Activated T-helper 2 cell treated with anti-CD3 and anti-CD28 coated beads, Interferon-gamma antibody, Interleukin-2, Interleukin-4, amounts not matched to agents 10 μg/mL and 5 μg/mL and 100 μg/mL, durations not matched to agents 14 hours and 24 hours and 36 hours (primary cell): ENCODE data around the gene KLHL30. TPM values are rescaled to one million over a fixed set of nuclear protein-coding genes. Genes with fewer than 3 reads are reported as not detected.

Experiments used
- DNase-seq: peaks from one replicate; pipeline ENCODE4 v3.0.0; 2021; ENCODE audit warnings: low spot score
- H3K27ac Mint-ChIP-seq: one replicate; pipeline ENCODE4 v1.8.0; 2021; ENCODE audit warnings: mixed read lengths
- H3K27me3 Mint-ChIP-seq: one replicate; pipeline ENCODE4 v1.8.0; 2021; ENCODE audit warnings: low read depth, mixed read lengths
- H3K36me3 Mint-ChIP-seq: one replicate; pipeline ENCODE4 v1.8.0; 2021; ENCODE audit warnings: low read depth, mixed read lengths
- H3K4me1 Mint-ChIP-seq: one replicate; pipeline ENCODE4 v1.8.0; 2021; ENCODE audit warnings: low read depth, mixed read lengths
- H3K4me3 Mint-ChIP-seq: one replicate; pipeline ENCODE4 v1.8.0; 2021; ENCODE audit warnings: low read depth, mild to moderate bottlenecking, moderate library complexity, mixed read lengths
- H3K9me3 Mint-ChIP-seq: one replicate; pipeline ENCODE4 v1.8.0; 2021; ENCODE audit warnings: mixed read lengths
- intact Hi-C: fragments of 100-400 bp; cut with micrococcal nuclease; formaldehyde crosslinking; loops from one replicate; pipeline ENCODE4 v1.15.1; 2023
- total RNA-seq: library from RNA; stranded (reverse); gene quantifications from 2 replicates; pipeline ENCODE4 v1.2.3, GENCODE V29; 2022

The KLHL30 gene
- total RNA-seq, 1 donor from 2014 or later, result not detected

- Mint-ChIP-seq H3K9me3 (no peaks in the 10 kb centered on the region), H3K4me1 (no peaks in the 10 kb centered on the region), H3K36me3 (no peaks in the 10 kb centered on the region), H3K4me3 (no peak overlapping the region), H3K27ac (no peak overlapping the region), H3K27me3 (no peaks in the 10 kb centered on the region)
- intact Hi-C loops, result no loop called here
- DNase-seq, result no peak
Measured at GRCh38 chr2:238145851-238146250, 7.4 kb downstream of the KLHL30 start.

GRCh38 chr2:238146884-238147544, 8.5 kb downstream of the KLHL30 start:
- no peak for DNase-seq
- intact Hi-C loops, result no loop called here
- H3K27ac Mint-ChIP-seq, result no peak overlapping the region
- H3K9me3 Mint-ChIP-seq, result no peaks in the 10 kb centered on the region
- H3K36me3 Mint-ChIP-seq, result no peaks in the 10 kb centered on the region
- no peaks in the 10 kb centered on the region for H3K27me3 Mint-ChIP-seq
- no peaks in the 10 kb centered on the region for H3K4me1 Mint-ChIP-seq
- H3K4me3 Mint-ChIP-seq, result no peak overlapping the region

- no peak for DNase-seq
- H3K27me3 Mint-ChIP-seq, result no peaks in the 10 kb centered on the region
- no peak overlapping the region for H3K4me3 Mint-ChIP-seq
- no peaks in the 10 kb centered on the region for H3K36me3 Mint-ChIP-seq
- H3K9me3 Mint-ChIP-seq, result no peaks in the 10 kb centered on the region
- H3K4me1 Mint-ChIP-seq, result no peaks in the 10 kb centered on the region
- H3K27ac Mint-ChIP-seq, result no peak overlapping the region
- intact Hi-C loops, result no loop called here
Measured at GRCh38 chr2:238148981-238149380, 10.5 kb downstream of the KLHL30 start.

- no peak for DNase-seq
- Mint-ChIP-seq H3K27me3 (no peaks in the 10 kb centered on the region), H3K4me1 (no peaks in the 10 kb centered on the region), H3K9me3 (no peaks in the 10 kb centered on the region), H3K36me3 (no peaks in the 10 kb centered on the region), H3K4me3 (no peak overlapping the region), H3K27ac (no peak overlapping the region)
- intact Hi-C loops, result no loop called here
Measured at GRCh38 chr2:238149841-238150572, 11.5 kb downstream of the KLHL30 start.

GRCh38 chr2:238150686-238151085, 12.2 kb downstream of the KLHL30 start:
- no peaks in the 10 kb centered on the region for H3K4me1 Mint-ChIP-seq
- no peak overlapping the region for H3K27ac Mint-ChIP-seq
- intact Hi-C loops, result no loop called here
- no peak overlapping the region for H3K4me3 Mint-ChIP-seq
- DNase-seq, result no peak
- no peaks in the 10 kb centered on the region for H3K9me3 Mint-ChIP-seq
- H3K27me3 Mint-ChIP-seq, result no peaks in the 10 kb centered on the region
- no peaks in the 10 kb centered on the region for H3K36me3 Mint-ChIP-seq

GRCh38 chr2:238151205-238151604, 12.7 kb downstream of the KLHL30 start:
- Mint-ChIP-seq H3K9me3 (no peaks in the 10 kb centered on the region), H3K36me3 (no peaks in the 10 kb centered on the region), H3K27ac (no peak overlapping the region), H3K27me3 (no peaks in the 10 kb centered on the region), H3K4me3 (no peak overlapping the region), H3K4me1 (no peaks in the 10 kb centered on the region)
- intact Hi-C loops, result no loop called here
- DNase-seq, result no peak

- H3K4me1 Mint-ChIP-seq, result no peaks in the 10 kb centered on the region
Measured at GRCh38 chr2:238151628-238152235, 13.3 kb downstream of the KLHL30 start.

GRCh38 chr2:238152771-238153688, 14.6 kb downstream of the KLHL30 start:
- Mint-ChIP-seq H3K27ac (no peak overlapping the region), H3K9me3 (no peaks in the 10 kb centered on the region), H3K36me3 (no peaks in the 10 kb centered on the region), H3K4me1 (no peaks in the 10 kb centered on the region), H3K4me3 (no peak overlapping the region), H3K27me3 (no peaks in the 10 kb centered on the region)
- intact Hi-C loops, result no loop called here
- no peak for DNase-seq

More at GRCh38 chr2:238151628-238152235, 13.3 kb downstream of the KLHL30 start:
- Mint-ChIP-seq H3K36me3 (no peaks in the 10 kb centered on the region), H3K27ac (no peak overlapping the region), H3K9me3 (no peaks in the 10 kb centered on the region), H3K4me3 (no peak overlapping the region), H3K27me3 (no peaks in the 10 kb centered on the region)
- no peak for DNase-seq
- intact Hi-C loops, result no loop called here

- H3K27ac Mint-ChIP-seq, result no peak overlapping the region
- no peaks in the 10 kb centered on the region for H3K36me3 Mint-ChIP-seq
- H3K4me1 Mint-ChIP-seq, result peaks cover 4% of the 10 kb centered on the region
- intact Hi-C loops, result no loop called here
- no peak overlapping the region for H3K4me3 Mint-ChIP-seq
- peaks cover 4% of the 10 kb centered on the region for H3K27me3 Mint-ChIP-seq
- no peaks in the 10 kb centered on the region for H3K9me3 Mint-ChIP-seq
- no peak for DNase-seq
Measured at GRCh38 chr2:238154570-238154969, 16.1 kb downstream of the KLHL30 start.

GRCh38 chr2:238155051-238155760, 16.7 kb downstream of the KLHL30 start:
- Mint-ChIP-seq H3K27me3 (peaks cover 8% of the 10 kb centered on the region), H3K27ac (no peak overlapping the region), H3K4me1 (peaks cover 4% of the 10 kb centered on the region), H3K9me3 (no peaks in the 10 kb centered on the region), H3K36me3 (no peaks in the 10 kb centered on the region), H3K4me3 (no peak overlapping the region)
- intact Hi-C loops, result no loop called here
- no peak for DNase-seq

GRCh38 chr2:238155761-238156694, 17.6 kb downstream of the KLHL30 start:
- Mint-ChIP-seq H3K4me3 (no peak overlapping the region), H3K36me3 (no peaks in the 10 kb centered on the region), H3K4me1 (peaks cover 4% of the 10 kb centered on the region), H3K27ac (no peak overlapping the region), H3K9me3 (no peaks in the 10 kb centered on the region), H3K27me3 (peaks cover 12% of the 10 kb centered on the region)
- intact Hi-C loops, result no loop called here
- DNase-seq, result no peak
